Psoas muscle (tissue), 8 donors: ENCODE measurements around the gene KLK4. TPM values are rescaled to one million over a fixed set of nuclear protein-coding genes. Genes with fewer than 3 reads are reported as not detected.

Experiments
- ATAC-seq, 4 donors: fragments of 200-7000 bp; cut with Tn5 transposase; one replicate each; pipeline ENCODE4 v1.9.1; 2020; ENCODE audit warnings: moderate library complexity in 3 of 4, mild to moderate bottlenecking in 2 of 4
- DNase-seq, 2 donors: peaks; one replicate each; pipeline ENCODE4 v3.0.0-alpha.2; 2020
- H3K27ac ChIP-seq: fragments of 200-600 bp; one replicate; pipeline ENCODE4 v1.8.0; 2022
- H3K27me3 ChIP-seq, 3 donors: fragments of 200-600 bp in 1 of 3; one replicate each; pipeline versions ENCODE4 v1.6.1 to v1.8.0; 2013 to 2022; ENCODE audit warnings: low read length in 2 of 3, mild to moderate bottlenecking in 2 of 3, moderate library complexity in 1 of 3; ENCODE audit not compliant: insufficient read depth in 3 of 3
- H3K36me3 ChIP-seq, 2 donors: fragments of 200-600 bp in 1 of 2; one replicate each; pipeline versions ENCODE4 v1.6.1 to v1.8.0; 2013 to 2022; ENCODE audit warnings: low read depth in 1 of 2, mild to moderate bottlenecking in 1 of 2, moderate library complexity in 1 of 2; ENCODE audit not compliant: insufficient read depth in 1 of 2
- H3K4me1 ChIP-seq: fragments of 200-600 bp; one replicate; pipeline ENCODE4 v1.8.0; 2022
- H3K4me3 ChIP-seq: fragments of 200-600 bp; one replicate; pipeline ENCODE4 v1.8.0; 2022; ENCODE audit warnings: mild to moderate bottlenecking
- H3K9me3 ChIP-seq: fragments of 200-600 bp; one replicate; pipeline ENCODE4 v1.8.0; 2022
- WGBS, 3 donors: extraction: QIAGEN DNeasy Blood & Tissue Kit; methylation state at CpG; one replicate each; pipeline versions ENCODE4 v1.1.6 to v1.1.7; 2013; 5-methylcytosine and 5-hydroxymethylcytosine counted together
- intact Hi-C, 2 donors: fragments of 100-400 bp; cut with DNase I; formaldehyde crosslinking; loops; one replicate each; pipeline versions ENCODE4 v1.11.0 to v1.14.2; 2022
- polyA plus RNA-seq, 3 donors: library from polyadenylated mRNA; stranded (reverse); fragments of 200-250 nt; gene quantifications; one replicate each; pipeline ENCODE4 v1.2.3, GENCODE V29; 2013
- total RNA-seq, 4 donors: library from RNA; stranded (reverse); fragmentation: NEBNext Ultra II Directional in 2 of 4; extraction: Animal tissue kit (Norgen Biotek cat#: 25700) in 2 of 4; gene quantifications; one replicate each; pipeline versions ENCODE4 v1.2.1 to v1.2.4, GENCODE V29; 2021 to 2023
- TF ChIP-seq, protein P1 (sequence below): fragments of 200-600 bp; IDR thresholded peaks from one replicate; pipeline ENCODE4 v1.8.0; 2022; ENCODE audit warnings: antibody characterized with exemption
- donor health status: healthy with polysubstance abuse.
- donor health status: DM: no; HTN: no; CAD: no; lungs with moderate emphysema.
- donor health status: Bipolar disorder and iron deficiency.
- donor health status: healthy.
- donor health status: DM: yes; HTN: yes; CAD: no.
- donor health status: DM: no; HTN: no; CAD: no.
- donor health status: DM: no; HTN: no; CAD: no.
- donor health status: DM: yes; HTN: yes; CAD: no.

The KLK4 gene
- total and polyA plus RNA-seq, 7 donors = not detected

GRCh38 chr19:50910722-50911121, 473 bp downstream of the KLK4 start:
- TF ChIP-seq, protein P1, sequence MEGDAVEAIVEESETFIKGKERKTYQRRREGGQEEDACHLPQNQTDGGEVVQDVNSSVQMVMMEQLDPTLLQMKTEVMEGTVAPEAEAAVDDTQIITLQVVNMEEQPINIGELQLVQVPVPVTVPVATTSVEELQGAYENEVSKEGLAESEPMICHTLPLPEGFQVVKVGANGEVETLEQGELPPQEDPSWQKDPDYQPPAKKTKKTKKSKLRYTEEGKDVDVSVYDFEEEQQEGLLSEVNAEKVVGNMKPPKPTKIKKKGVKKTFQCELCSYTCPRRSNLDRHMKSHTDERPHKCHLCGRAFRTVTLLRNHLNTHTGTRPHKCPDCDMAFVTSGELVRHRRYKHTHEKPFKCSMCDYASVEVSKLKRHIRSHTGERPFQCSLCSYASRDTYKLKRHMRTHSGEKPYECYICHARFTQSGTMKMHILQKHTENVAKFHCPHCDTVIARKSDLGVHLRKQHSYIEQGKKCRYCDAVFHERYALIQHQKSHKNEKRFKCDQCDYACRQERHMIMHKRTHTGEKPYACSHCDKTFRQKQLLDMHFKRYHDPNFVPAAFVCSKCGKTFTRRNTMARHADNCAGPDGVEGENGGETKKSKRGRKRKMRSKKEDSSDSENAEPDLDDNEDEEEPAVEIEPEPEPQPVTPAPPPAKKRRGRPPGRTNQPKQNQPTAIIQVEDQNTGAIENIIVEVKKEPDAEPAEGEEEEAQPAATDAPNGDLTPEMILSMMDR = no peak
- Histone ChIP-seq H3K4me3 (no peak overlapping the region), H3K27me3 (peaks cover 0 to 64% (median 24%) of the 10 kb centered on the region in 3 donors), H3K36me3 (no peaks in the 10 kb centered on the region), H3K9me3 (no peaks in the 10 kb centered on the region), H3K4me1 (no peaks in the 10 kb centered on the region), H3K27ac (no peak overlapping the region)
- DNase-seq = no peak
- intact Hi-C loops = no loop called here
- 53 to 72% (median 56%) methylated on average over 4 of the region's 4 CpGs for WGBS, 3 donors
- ATAC-seq = no peak

DNA sequence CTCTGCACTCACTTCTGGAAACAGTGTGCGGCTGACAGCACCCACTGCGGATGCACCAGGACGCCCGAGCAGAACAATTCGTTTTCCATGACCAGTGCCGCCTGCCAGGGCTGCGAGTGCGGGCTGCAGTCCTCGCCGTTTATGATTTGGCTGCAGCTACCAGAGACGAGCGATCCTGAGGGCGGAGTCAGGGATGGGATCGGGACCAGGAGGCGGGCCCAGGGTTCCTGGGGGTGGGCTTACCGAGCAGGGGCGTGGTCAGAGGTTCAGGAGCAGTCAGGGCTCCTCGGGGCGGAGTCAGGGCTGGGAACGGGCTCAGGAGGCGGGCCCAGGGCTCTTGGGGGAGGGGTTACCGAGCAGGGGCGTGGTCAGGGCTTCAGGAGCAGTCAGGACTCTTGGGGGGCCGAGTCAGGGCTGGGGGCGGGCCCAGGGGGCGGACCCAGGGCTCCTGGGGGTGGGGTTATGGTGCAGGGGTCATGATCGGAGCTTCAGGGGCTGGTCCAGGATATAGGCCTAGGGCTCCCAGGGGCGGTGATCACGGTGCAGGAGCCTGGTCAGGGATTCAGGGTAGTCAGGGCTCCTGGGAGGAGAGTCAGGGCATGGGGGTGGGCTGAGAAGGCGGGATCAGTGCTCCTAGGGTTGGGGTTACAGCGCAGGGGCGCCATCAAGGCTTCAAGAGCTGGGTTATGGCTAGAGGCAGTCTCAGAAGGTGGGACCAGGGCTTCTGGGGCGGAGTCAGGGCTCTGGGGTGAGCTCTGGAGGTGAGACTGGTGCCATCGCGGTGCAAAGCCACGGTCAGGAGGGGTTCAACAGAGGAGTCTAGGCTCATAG, 1.7 kb downstream of the KLK4 start:
- 3% methylated on average over 35 to 36 of the region's 36 CpGs for WGBS, 3 donors
- no peaks in the 10 kb centered on the region for H3K4me1 ChIP-seq
- peak in 1 of 2 donors; percentile 19 for DNase-seq

DNA sequence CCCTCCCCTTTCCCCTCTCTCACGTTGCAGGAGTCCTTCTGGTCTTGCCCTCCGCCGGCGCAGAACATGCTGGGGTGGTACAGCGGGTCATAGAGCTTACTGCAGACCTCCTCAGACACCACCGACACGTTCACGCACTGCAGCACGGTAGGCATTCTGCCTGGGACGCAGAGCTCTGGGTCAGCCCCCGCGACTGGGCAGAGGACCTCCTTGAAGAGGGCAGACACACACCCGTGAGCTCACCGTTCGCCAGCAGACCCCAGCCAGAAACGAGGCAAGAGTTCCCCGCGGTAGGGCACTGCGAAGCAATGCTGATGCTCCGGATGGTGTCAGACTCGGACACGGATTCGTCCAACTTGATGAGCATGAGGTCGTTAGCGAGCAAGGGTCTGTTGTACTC, 2.9 kb downstream of the KLK4 start:
- DNase-seq = no peak
- Histone ChIP-seq H3K36me3 (no peaks in the 10 kb centered on the region), H3K4me3 (no peak overlapping the region), H3K4me1 (no peaks in the 10 kb centered on the region), H3K27ac (no peak overlapping the region), H3K27me3 (peaks cover 0 to 68% (median 24%) of the 10 kb centered on the region in 3 donors), H3K9me3 (no peaks in the 10 kb centered on the region)
- ATAC-seq = no peak
- intact Hi-C loops = no loop called here
- TF ChIP-seq, protein P1 = no peak
- WGBS, 3 donors = 56 to 66% (median 61%) methylated on average over 25 of the region's 25 CpGs

More for the DNA sequence above, 1.7 kb downstream of the KLK4 start:
- H3K27me3 ChIP-seq = peaks cover 0 to 68% (median 24%) of the 10 kb centered on the region in 3 donors
- no peaks in the 10 kb centered on the region for H3K36me3 ChIP-seq
- no peak for ATAC-seq
- no peak overlapping the region for H3K4me3 ChIP-seq
- no peaks in the 10 kb centered on the region for H3K9me3 ChIP-seq
- intact Hi-C loops = no loop called here
- TF ChIP-seq, protein P1 = no peak
- H3K27ac ChIP-seq = no peak overlapping the region

DNA sequence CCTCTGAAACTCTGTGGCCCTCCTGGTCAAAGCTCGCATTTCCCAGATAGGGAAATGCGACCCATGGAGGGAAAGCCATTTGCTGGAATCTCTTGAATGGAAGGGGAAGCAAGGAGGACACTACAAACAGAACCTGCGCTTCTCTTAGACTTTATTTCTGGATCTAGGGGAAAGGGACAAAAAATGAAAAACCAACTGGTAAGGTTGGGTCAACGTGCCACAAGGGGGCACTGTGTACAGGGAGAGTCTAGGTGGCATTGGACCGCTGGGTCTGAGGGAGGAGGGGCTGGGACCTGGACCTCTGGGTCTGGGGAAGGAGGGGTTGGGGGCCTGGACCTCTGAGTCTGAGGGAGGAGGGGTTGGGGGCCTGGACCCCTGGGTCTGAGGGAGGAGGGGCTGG, 5.0 kb downstream of the KLK4 start:
- H3K27ac ChIP-seq = no peak overlapping the region
- H3K36me3 ChIP-seq = no peaks in the 10 kb centered on the region
- 18 to 26% (median 19%) methylated on average over 5 of the region's 5 CpGs for WGBS, 3 donors
- intact Hi-C loops = no loop called here
- H3K27me3 ChIP-seq = peaks cover 0 to 49% (median 16%) of the 10 kb centered on the region in 3 donors
- H3K4me3 ChIP-seq = no peak overlapping the region
- H3K4me1 ChIP-seq = no peaks in the 10 kb centered on the region
- TF ChIP-seq, protein P1 = no peak
- H3K9me3 ChIP-seq = no peaks in the 10 kb centered on the region
- ATAC-seq = no peak
- no peak for DNase-seq
